ENCODE results near the gene TBC1D5. TPM values are rescaled to one million over a fixed set of nuclear protein-coding genes. Genes with fewer than 3 reads are reported as not detected.

The TBC1D5 gene
- polyA plus RNA-seq, 1 experiment, result 27.0 TPM

DNA sequence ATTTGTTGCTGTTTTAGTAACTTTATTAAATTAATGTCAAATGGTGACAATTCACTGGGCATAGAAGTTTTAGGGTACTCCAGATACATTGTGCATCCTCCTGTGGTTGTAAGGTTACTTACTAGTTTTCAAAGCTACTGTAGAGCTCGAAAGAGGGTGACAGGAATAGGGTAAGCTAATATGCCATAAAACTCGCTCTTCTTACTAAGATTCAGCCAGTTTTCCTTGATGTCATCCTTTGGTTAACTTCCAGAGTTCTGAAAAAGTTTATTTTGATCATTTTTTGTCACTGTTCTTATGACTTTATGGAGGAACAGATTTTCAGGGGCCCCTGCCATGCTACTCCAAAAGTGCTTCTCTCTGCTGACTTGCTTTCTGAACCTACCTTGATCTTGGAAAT lies 522.8 kb downstream of the TBC1D5 start:
- CTCF ChIA-PET, result interaction anchor here (1.3 kb wide), 1 partner anchor 13 kb away, joined by 5 read pairs; no protein-coding TSS in a partner anchor
- no peaks in the 10 kb centered on the region for H3K36me3 ChIP-seq (ENCODE audit: control insufficient read depth, insufficient read depth, low read length)
- H3K4me3 ChIP-seq (ENCODE audit: low read depth, low read length), result no peak overlapping the region
- H3K27me3 ChIP-seq (ENCODE audit: control insufficient read depth, insufficient read depth, low read length), result no peaks in the 10 kb centered on the region
- POLR2A ChIA-PET, result no interaction called here
- TF ChIP-seq, protein P1, sequence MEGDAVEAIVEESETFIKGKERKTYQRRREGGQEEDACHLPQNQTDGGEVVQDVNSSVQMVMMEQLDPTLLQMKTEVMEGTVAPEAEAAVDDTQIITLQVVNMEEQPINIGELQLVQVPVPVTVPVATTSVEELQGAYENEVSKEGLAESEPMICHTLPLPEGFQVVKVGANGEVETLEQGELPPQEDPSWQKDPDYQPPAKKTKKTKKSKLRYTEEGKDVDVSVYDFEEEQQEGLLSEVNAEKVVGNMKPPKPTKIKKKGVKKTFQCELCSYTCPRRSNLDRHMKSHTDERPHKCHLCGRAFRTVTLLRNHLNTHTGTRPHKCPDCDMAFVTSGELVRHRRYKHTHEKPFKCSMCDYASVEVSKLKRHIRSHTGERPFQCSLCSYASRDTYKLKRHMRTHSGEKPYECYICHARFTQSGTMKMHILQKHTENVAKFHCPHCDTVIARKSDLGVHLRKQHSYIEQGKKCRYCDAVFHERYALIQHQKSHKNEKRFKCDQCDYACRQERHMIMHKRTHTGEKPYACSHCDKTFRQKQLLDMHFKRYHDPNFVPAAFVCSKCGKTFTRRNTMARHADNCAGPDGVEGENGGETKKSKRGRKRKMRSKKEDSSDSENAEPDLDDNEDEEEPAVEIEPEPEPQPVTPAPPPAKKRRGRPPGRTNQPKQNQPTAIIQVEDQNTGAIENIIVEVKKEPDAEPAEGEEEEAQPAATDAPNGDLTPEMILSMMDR (IDR thresholded peaks at IDR 0.05; ENCODE audit: insufficient read depth, low read depth, low read length), result no peak
- DNase-seq (ENCODE audit: low read depth), result no peak

DNA sequence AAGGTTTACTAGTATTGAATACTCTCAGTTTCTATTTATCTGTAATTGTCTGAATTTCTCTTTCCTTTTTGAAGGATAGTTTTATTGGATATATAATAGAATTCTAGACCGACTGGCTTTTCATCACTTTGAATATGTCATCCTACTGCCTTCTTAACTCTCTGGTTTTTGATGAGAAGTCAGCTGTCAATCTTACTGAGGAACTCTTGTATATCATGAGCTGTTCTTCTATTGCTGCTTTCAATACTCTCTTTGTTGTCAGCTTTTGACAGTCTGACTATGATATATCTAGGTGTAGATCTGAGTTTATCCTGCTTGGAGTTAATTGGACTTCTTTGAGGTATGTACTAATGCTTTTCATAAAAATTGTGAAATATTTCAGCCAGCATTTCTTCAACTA lies 523.8 kb downstream of the TBC1D5 start:
- Histone ChIP-seq H3K36me3 (ENCODE audit: control insufficient read depth, insufficient read depth, low read length) (no peaks in the 10 kb centered on the region), H3K4me3 (ENCODE audit: low read depth, low read length) (no peak overlapping the region), H3K27me3 (ENCODE audit: control insufficient read depth, insufficient read depth, low read length) (no peaks in the 10 kb centered on the region)
- TF ChIP-seq, protein P1 (IDR thresholded peaks at IDR 0.05; ENCODE audit: insufficient read depth, low read depth, low read length), result no peak
- ChIA-PET CTCF (interaction anchor here (0.7 to 1.3 kb wide), 3 partner anchors 8 to 29 kb away, joined by 3 to 5 read pairs (median 3); no protein-coding TSS in a partner anchor), POLR2A (no interaction called here)
- DNase-seq (ENCODE audit: low read depth), result no peak

DNA sequence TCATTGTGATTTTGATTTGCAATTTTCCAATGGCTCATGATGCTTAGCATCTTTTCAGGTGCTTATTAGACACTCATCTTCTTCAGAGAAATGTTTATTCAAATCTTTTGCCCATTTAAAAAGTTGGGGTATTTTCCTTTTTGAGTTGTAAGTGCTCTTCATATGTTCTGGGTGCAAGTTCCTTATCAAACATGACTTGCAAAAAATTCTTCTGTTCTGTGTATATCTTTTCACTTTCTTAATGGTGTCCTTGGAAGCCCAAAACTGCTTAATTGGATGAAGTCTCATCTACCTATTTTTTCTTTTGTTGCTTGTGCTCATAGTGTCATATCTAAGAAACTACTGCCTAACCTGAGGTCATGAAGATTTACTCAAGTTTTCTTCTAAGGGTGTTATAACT lies 524.8 kb downstream of the TBC1D5 start:
- Histone ChIP-seq H3K27me3 (ENCODE audit: control insufficient read depth, insufficient read depth, low read length) (no peaks in the 10 kb centered on the region), H3K36me3 (ENCODE audit: control insufficient read depth, insufficient read depth, low read length) (no peaks in the 10 kb centered on the region), H3K4me3 (ENCODE audit: low read depth, low read length) (no peak overlapping the region)
- no peak for DNase-seq (ENCODE audit: low read depth)
- ChIA-PET POLR2A (no interaction called here), CTCF (interaction anchor here (0.7 kb wide), 1 partner anchor 28 kb away, joined by 3 read pairs; no protein-coding TSS in a partner anchor)
- TF ChIP-seq, protein P1 (IDR thresholded peaks at IDR 0.05; ENCODE audit: insufficient read depth, low read depth, low read length), result no peak

DNA sequence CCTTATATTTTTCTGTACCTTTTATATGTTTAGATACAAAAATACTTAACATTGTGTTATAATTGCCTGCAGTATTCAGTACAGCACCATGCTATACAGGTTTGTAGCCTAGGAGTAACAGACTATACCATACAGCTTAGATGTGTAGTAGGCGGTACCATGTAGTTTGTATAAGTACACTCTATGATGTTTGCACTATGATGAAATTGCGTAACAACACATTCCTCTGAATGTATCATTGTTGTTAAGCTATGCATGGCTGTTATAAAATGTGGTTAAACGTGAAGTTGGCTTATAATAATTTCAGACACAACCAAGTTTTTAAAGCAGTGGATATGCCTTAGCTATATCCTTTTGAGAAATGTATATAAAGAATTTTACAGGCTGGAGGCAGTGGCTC lies 529.3 kb downstream of the TBC1D5 start:
- CTCF ChIA-PET, result interaction anchor here (0.5 to 1.0 kb wide), 3 partner anchors 13 to 516 kb away, joined by 3 read pairs; no protein-coding TSS in a partner anchor
- Histone ChIP-seq H3K36me3 (ENCODE audit: control insufficient read depth, insufficient read depth, low read length) (no peaks in the 10 kb centered on the region), H3K4me3 (ENCODE audit: low read depth, low read length) (no peak overlapping the region), H3K27me3 (ENCODE audit: control insufficient read depth, insufficient read depth, low read length) (no peaks in the 10 kb centered on the region)
- DNase-seq (ENCODE audit: low read depth), result no peak
- TF ChIP-seq, protein P1 (IDR thresholded peaks at IDR 0.05; ENCODE audit: insufficient read depth, low read depth, low read length), result no peak
- POLR2A ChIA-PET, result no interaction called here

DNA sequence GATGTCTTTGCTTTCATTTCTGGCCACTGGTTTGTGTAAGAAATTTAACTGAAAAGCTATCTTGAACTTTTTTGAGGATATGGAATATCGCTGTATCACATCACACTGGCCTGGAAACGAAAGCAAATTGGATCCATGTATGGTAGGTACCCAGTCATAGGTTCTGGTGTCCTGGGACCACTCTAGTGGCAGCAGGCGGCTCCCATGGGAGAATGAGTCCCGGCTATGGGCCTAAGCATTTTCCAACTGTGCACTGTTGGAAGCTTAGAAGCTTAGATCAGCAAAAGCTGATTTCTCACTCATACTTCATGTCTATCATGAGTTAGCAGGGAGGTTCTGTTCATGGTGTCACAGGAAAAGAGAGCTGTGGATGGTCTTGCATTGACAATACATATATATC lies 534.5 kb downstream of the TBC1D5 start:
- H3K27me3 ChIP-seq (ENCODE audit: control insufficient read depth, insufficient read depth, low read length), result no peaks in the 10 kb centered on the region
- TF ChIP-seq, protein P1 (IDR thresholded peaks at IDR 0.05; ENCODE audit: insufficient read depth, low read depth, low read length), result no peak
- no peak overlapping the region for H3K4me3 ChIP-seq (ENCODE audit: low read depth, low read length)
- CTCF ChIA-PET, result interaction anchor here (2.2 kb wide), 1 partner anchor 13 kb away, joined by 8 read pairs; no protein-coding TSS in a partner anchor
- DNase-seq (ENCODE audit: low read depth), result no peak
- no peaks in the 10 kb centered on the region for H3K36me3 ChIP-seq (ENCODE audit: control insufficient read depth, insufficient read depth, low read length)
- POLR2A ChIA-PET, result no interaction called here
